Measurements from ENCODE around the gene BMP7. TPM values are rescaled to one million over a fixed set of nuclear protein-coding genes. Genes with fewer than 3 reads are reported as not detected.

Gene BMP7
- total and polyA plus RNA-seq, 2 of the 8 experiments (the other 6 are each of a cell fraction or from before 2014, with no cell fraction given) = 9.2 to 14.7 TPM

DNA sequence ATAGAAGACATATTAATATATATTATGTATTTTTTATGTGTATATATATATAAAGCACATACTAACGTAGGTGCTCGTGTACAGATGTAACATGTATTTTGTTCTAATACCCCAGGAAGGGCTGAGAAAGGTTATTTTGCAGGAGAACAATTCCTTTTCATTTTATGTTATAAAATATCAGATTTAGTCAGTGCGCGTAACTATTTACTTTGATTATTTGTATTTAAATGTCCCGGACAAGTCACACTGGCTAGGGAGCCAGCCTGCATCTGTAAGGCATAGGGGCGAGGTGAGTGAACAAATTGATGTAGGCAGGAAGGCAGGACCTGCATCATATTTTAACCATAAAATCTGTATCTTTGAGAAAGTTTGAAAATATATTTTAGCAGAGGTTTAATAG lies 74.1 kb downstream of the BMP7 start:
- no peak overlapping the region for H4K5ac ChIP-seq (ENCODE audit: insufficient read length, low read depth, low read length)
- 89% methylated on average over 6 of the region's 6 CpGs; no CpG with 5 or more reads in 1 of the 2 experiments for WGBS, 2 experiments (ENCODE audit: extremely low coverage in 1 of 2, insufficient coverage in 1 of 2, insufficient read length in 1 of 2, insufficient replicate concordance in 2 of 2, low coverage in 1 of 2, low lambda C conversion rate in 2 of 2, missing lambda C conversion rate in 1 of 2)
- no peak overlapping the region for H2BK12ac ChIP-seq (ENCODE audit: low read depth, low read length)
- H2AFZ ChIP-seq (ENCODE audit: low read length) = no peak overlapping the region
- no peaks in the 10 kb centered on the region for H3K9me3 ChIP-seq (ENCODE audit: insufficient read depth in 2 of 2, low read depth in 1 of 2, low read length in 1 of 2)
- TF ChIP-seq HDAC6 (IDR thresholded peaks at IDR 0.05; ENCODE audit: low read depth, low read length) (no peak), KDM5A (IDR thresholded peaks at IDR 0.05; ENCODE audit: low read length) (no peak), HDAC2 (IDR thresholded peaks at IDR 0.05; ENCODE audit: borderline replicate concordance in 1 of 2, low read depth in 2 of 2, low read length in 2 of 2) (no peak), SAP30 (IDR thresholded peaks at IDR 0.05; ENCODE audit: insufficient read depth, insufficient replicate concordance, low read length) (no peak), TCF12 (IDR thresholded peaks at IDR 0.05; ENCODE audit: low read depth, low read length) (no peak), SIN3A (conservative IDR thresholded peaks at IDR 0.05 in 1 of 2, IDR thresholded peaks at IDR 0.05 in 1 of 2; ENCODE audit: low read depth in 1 of 2, low read length in 2 of 2) (no peak), BRCA1 (IDR thresholded peaks at IDR 0.05; ENCODE audit: low read depth, low read length) (no peak)
- TF ChIP-seq, protein P1, sequence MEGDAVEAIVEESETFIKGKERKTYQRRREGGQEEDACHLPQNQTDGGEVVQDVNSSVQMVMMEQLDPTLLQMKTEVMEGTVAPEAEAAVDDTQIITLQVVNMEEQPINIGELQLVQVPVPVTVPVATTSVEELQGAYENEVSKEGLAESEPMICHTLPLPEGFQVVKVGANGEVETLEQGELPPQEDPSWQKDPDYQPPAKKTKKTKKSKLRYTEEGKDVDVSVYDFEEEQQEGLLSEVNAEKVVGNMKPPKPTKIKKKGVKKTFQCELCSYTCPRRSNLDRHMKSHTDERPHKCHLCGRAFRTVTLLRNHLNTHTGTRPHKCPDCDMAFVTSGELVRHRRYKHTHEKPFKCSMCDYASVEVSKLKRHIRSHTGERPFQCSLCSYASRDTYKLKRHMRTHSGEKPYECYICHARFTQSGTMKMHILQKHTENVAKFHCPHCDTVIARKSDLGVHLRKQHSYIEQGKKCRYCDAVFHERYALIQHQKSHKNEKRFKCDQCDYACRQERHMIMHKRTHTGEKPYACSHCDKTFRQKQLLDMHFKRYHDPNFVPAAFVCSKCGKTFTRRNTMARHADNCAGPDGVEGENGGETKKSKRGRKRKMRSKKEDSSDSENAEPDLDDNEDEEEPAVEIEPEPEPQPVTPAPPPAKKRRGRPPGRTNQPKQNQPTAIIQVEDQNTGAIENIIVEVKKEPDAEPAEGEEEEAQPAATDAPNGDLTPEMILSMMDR (IDR thresholded peaks at IDR 0.05; ENCODE audit: control extremely low read depth in 1 of 3, insufficient read depth in 1 of 3, low read depth in 1 of 3, low read length in 3 of 3) = no peak
- no peak overlapping the region for H3K4me3 ChIP-seq (ENCODE audit: extremely low read depth in 1 of 4, insufficient read depth in 2 of 4, low read depth in 3 of 4, low read length in 4 of 4)
- no peak overlapping the region for H2AK5ac ChIP-seq (ENCODE audit: low read depth, low read length)
- no peaks in the 10 kb centered on the region for H4K20me1 ChIP-seq (replicated peaks in 1 of 2; ENCODE audit: control insufficient read depth in 1 of 2, insufficient read depth in 2 of 2, low read length in 2 of 2)
- H2BK120ac ChIP-seq (replicated peaks; ENCODE audit: low read depth, low read length) = no peak overlapping the region
- no peak overlapping the region for H4K8ac ChIP-seq (ENCODE audit: extremely low read depth, insufficient read depth, low read length)
- no peaks in the 10 kb centered on the region for H3K79me1 ChIP-seq (ENCODE audit: low read depth, low read length)
- H3K14ac ChIP-seq (ENCODE audit: insufficient read length) = no peak overlapping the region
- no peaks in the 10 kb centered on the region for H3K36me3 ChIP-seq (ENCODE audit: control insufficient read depth in 2 of 4, insufficient read depth in 4 of 4, low read length in 3 of 4)
- H3K4me2 ChIP-seq (ENCODE audit: insufficient read depth in 1 of 2, low read depth in 2 of 2, low read length in 2 of 2) = no peak overlapping the region
- H3K4ac ChIP-seq (replicated peaks; ENCODE audit: insufficient read length, low read depth, low read length) = no peak overlapping the region
- no peak overlapping the region for H3K18ac ChIP-seq (ENCODE audit: extremely low read depth, low read length)
- H3K56ac ChIP-seq (replicated peaks; ENCODE audit: insufficient read length, low read depth, low read length) = no peak overlapping the region
- POLR2A ChIA-PET (ENCODE audit: partially characterized antibody) = no interaction called here
- no peak for DNase-seq (ENCODE audit: low read depth in 1 of 2, low spot score in 2 of 2)
- H3K4me1 ChIP-seq (replicated peaks in 1 of 4; ENCODE audit: control insufficient read depth in 3 of 4, insufficient read depth in 4 of 4, low read length in 3 of 4) = no peaks in the 10 kb centered on the region
- no peak overlapping the region for H2BK15ac ChIP-seq (ENCODE audit: low read length)
- H3K27me3 ChIP-seq (replicated peaks in 1 of 4; ENCODE audit: control insufficient read depth in 3 of 4, extremely low read depth in 1 of 4, insufficient read depth in 3 of 4, low read length in 3 of 4) = peaks cover 0 to 3% (median 0%) of the 10 kb centered on the region in 4 experiments; a peak in 1 of 7 replicates
- no peak overlapping the region for H3K27ac ChIP-seq (ENCODE audit: low read depth, low read length)
- no peak overlapping the region for H4K91ac ChIP-seq (replicated peaks; ENCODE audit: insufficient read length, low read length)
- H3K79me2 ChIP-seq (ENCODE audit: control insufficient read depth in 1 of 2, insufficient read depth in 2 of 2, low read length in 2 of 2) = no peaks in the 10 kb centered on the region
- CTCF ChIA-PET (ENCODE audit: partially characterized antibody) = interaction anchor here (1.5 kb wide), 1 partner anchor 137 kb away, joined by 4 read pairs; the partner anchor contains the start of gene SPO11
- H2BK5ac ChIP-seq (ENCODE audit: low read depth, low read length) = no peak overlapping the region
- no peak overlapping the region for H3K9ac ChIP-seq (replicated peaks in 1 of 4; ENCODE audit: extremely low read depth in 1 of 4, low read depth in 3 of 4, low read length in 3 of 4)
- no peaks in the 10 kb centered on the region for H3K23me2 ChIP-seq (ENCODE audit: low read depth, low read length)
- FAIRE-seq = no peak
- no peak overlapping the region for H3K23ac ChIP-seq (ENCODE audit: insufficient read length)
- H2BK20ac ChIP-seq (ENCODE audit: low read length) = no peak overlapping the region

Data from H1 (cell line).